ENCODE data around the gene C1orf185.

GRCh38 chr1:51147394-51147793 lies 45.4 kb downstream of the C1orf185 start:
- no peak for TF ChIP-seq CTCF (optimal IDR thresholded peaks at IDR 0.05 in 1 of 3, IDR thresholded peaks at IDR 0.05 in 1 of 3, conservative IDR thresholded peaks at IDR 0.05 in 1 of 3; ENCODE audit: extremely low read depth in 1 of 3, insufficient read depth in 2 of 3, low read length in 3 of 3)
- no peak for TF ChIP-seq EZH2 (IDR thresholded peaks at IDR 0.05; ENCODE audit: low read length)
